Measurements from ENCODE around the gene WDFY1. TPM values are rescaled to one million over a fixed set of nuclear protein-coding genes. Genes with fewer than 3 reads are reported as not detected.

WDFY1 gene
- total and polyA plus RNA-seq, 8 donors: 5.5 to 25.9 (median 14.9) TPM

DNA sequence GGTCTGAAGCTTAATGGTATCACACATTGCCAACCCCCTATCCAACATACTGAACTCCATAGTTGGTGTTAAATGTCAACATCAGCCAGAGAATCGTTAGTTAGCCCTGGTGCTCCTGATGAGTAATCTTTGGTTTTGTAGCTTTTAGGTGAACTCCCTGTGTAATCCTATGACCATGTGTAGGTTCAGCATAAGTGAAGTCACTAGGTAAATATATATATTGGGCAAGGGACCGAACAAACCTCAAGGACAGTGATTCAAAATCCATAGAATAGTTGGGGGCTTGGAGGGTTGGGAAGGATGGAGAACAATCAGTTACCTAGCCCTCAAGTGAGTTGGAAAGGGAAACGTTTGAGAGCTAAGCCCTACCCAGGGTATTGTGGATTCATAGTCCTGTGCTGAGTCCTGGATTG, 91.7 kb downstream of the WDFY1 start:
- intact Hi-C loops (cut with DNase I): no loop called here
- Histone ChIP-seq H3K27ac (no peak overlapping the region), H3K4me1 (no peaks in the 10 kb centered on the region), H3K36me3 (no peaks in the 10 kb centered on the region), H3K27me3 (no peaks in the 10 kb centered on the region), H3K9me3 (no peaks in the 10 kb centered on the region), H3K4me3 (no peak overlapping the region)
- DNase-seq (no peak), FAIRE-seq (no peak), ATAC-seq (no peak)
- TF ChIP-seq, protein P1, sequence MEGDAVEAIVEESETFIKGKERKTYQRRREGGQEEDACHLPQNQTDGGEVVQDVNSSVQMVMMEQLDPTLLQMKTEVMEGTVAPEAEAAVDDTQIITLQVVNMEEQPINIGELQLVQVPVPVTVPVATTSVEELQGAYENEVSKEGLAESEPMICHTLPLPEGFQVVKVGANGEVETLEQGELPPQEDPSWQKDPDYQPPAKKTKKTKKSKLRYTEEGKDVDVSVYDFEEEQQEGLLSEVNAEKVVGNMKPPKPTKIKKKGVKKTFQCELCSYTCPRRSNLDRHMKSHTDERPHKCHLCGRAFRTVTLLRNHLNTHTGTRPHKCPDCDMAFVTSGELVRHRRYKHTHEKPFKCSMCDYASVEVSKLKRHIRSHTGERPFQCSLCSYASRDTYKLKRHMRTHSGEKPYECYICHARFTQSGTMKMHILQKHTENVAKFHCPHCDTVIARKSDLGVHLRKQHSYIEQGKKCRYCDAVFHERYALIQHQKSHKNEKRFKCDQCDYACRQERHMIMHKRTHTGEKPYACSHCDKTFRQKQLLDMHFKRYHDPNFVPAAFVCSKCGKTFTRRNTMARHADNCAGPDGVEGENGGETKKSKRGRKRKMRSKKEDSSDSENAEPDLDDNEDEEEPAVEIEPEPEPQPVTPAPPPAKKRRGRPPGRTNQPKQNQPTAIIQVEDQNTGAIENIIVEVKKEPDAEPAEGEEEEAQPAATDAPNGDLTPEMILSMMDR (IDR thresholded peaks at IDR 0.05): no peak
- WGBS, 2 donors: 80 to 81% methylated on average over 3 of the region's 3 CpGs

DNA sequence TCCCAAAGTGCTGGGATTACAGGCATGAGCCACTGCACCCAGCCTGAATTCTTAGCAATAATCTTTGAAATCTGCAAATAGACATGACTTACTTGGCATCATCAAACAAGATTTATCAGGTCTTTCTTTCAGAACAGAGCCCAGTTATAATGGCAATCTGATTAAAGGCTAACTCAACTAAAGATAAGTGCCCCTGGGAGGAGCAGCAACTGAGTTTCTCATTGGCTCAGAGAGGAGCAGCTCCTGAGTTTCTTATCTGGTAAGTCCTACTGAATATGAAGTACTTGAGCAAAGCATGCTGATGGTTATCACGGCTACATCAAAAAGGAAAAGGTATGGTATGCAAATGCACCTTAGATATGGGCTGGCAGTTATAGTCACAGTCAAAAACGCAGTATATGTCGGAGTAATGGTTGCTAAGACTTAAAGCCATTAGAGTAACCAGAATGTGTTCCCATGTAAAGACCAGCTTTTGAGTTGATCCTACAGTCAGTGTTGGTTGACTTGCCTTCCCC, 92.8 kb downstream of the WDFY1 start:
- 90 to 92% methylated on average over 3 of the region's 3 CpGs for WGBS, 2 donors
- no peak overlapping the region for H3K4me3 ChIP-seq
- no peak overlapping the region for H3K27ac ChIP-seq
- no peaks in the 10 kb centered on the region for H3K9me3 ChIP-seq
- no peaks in the 10 kb centered on the region for H3K4me1 ChIP-seq
- ATAC-seq: no peak
- DNase-seq: no peak
- TF ChIP-seq, protein P1 (IDR thresholded peaks at IDR 0.05): no peak
- no peaks in the 10 kb centered on the region for H3K36me3 ChIP-seq
- intact Hi-C loops (cut with DNase I): no loop called here
- FAIRE-seq: no peak
- no peaks in the 10 kb centered on the region for H3K27me3 ChIP-seq

DNA sequence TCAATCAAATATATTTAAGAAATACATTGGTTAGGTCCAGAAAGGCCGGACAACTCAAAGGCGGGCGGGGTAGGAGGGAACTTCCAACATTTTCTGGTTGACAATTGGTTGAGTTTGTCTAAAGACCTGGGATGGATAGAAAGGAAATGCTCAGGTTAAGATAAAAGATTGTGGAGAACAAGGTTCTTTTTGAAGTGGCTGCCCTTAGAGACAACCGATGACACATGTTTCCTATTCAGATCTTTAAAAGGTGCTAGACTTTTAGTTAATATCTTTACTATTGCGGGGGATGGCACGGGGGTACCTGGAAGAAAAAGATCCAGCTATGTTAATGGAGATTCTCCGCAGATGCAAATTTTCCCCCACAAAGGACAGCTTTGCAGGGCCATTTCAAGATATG, 97.7 kb downstream of the WDFY1 start:
- FAIRE-seq (no peak), DNase-seq (no peak), ATAC-seq (no peak)
- H3K9me3 ChIP-seq: no peaks in the 10 kb centered on the region
- H3K36me3 ChIP-seq: no peaks in the 10 kb centered on the region
- intact Hi-C loops (cut with DNase I): no loop called here
- 96 to 98% methylated on average over 7 of the region's 7 CpGs for WGBS, 2 donors
- no peaks in the 10 kb centered on the region for H3K4me1 ChIP-seq
- no peaks in the 10 kb centered on the region for H3K27me3 ChIP-seq
- no peak overlapping the region for H3K4me3 ChIP-seq
- H3K27ac ChIP-seq: no peak overlapping the region
- TF ChIP-seq, protein P1 (IDR thresholded peaks at IDR 0.05): no peak

DNA sequence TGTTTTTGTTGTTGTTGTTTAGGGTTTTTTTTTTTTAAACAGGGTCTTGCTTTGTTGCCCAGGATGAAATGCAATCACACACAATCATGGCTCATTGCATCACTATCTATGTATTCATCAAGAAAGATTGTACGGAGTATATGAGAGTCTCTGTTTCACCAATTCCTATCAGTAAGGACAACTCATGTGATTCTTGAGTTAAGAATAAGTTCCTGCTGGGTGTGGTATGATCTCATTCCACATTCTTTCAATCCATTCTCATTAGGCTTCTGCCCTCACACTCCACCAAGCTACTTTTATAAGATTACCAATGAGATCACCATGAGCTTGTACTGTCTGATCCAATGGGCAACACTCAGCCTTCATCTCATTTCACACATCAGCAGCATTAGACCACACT, 98.6 kb downstream of the WDFY1 start:
- no peak overlapping the region for H3K4me3 ChIP-seq
- DNase-seq (no peak), FAIRE-seq (no peak), ATAC-seq (peak in 1 of 4 donors; percentile 21)
- no peaks in the 10 kb centered on the region for H3K27me3 ChIP-seq
- H3K27ac ChIP-seq: no peak overlapping the region
- H3K36me3 ChIP-seq: no peaks in the 10 kb centered on the region
- no peaks in the 10 kb centered on the region for H3K9me3 ChIP-seq
- intact Hi-C loops (cut with DNase I): no loop called here
- H3K4me1 ChIP-seq: no peaks in the 10 kb centered on the region
- TF ChIP-seq, protein P1 (IDR thresholded peaks at IDR 0.05): no peak
- WGBS, 2 donors: 84 to 87% methylated on average over 1 of the region's 1 CpG

DNA sequence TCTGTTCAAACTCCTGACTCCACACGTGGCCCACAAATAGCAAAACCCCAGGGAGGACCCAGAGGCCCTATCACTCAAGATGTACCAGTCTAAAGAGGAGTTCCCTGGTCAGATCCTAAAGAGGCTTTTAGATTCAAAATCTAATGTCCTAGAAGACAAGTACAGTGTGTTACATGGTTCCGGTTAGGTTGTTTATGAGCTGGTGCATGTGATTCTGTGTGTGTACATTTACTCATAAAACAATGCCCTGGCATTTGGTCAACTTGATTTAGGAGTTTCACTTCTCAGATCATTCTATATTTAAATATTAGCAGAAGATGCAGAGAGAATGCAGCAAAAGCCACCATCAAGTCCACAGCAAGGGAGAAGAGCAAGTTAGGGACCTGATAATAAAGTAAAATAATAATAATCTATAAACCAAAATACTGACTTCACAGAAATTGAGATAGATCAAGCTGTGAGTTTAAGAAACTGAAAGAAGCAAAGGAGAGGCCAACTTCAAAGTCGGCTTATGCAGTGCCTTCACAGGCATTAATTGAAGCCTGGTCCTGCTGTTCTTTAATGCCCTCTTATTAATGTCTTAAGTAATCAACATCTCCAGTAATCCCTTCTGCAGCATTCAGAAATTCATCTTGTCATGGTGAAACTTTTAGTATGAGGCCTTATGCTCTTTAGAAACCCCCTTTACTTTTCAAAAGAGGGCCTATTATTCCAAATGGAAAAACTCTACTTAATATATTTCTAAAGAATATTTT, 103.5 kb downstream of the WDFY1 start:
- no peak for FAIRE-seq
- H3K27me3 ChIP-seq: no peaks in the 10 kb centered on the region
- peaks cover 0 to 1% (median 0%) of the 10 kb centered on the region in 3 donors for H3K4me1 ChIP-seq
- DNase-seq: no peak
- H3K36me3 ChIP-seq: no peaks in the 10 kb centered on the region
- intact Hi-C loops (cut with DNase I): no loop called here
- 80 to 88% methylated on average over 3 of the region's 3 CpGs for WGBS, 2 donors
- no peak for ATAC-seq
- H3K27ac ChIP-seq: no peak overlapping the region
- H3K4me3 ChIP-seq: no peak overlapping the region
- TF ChIP-seq, protein P1 (IDR thresholded peaks at IDR 0.05): no peak
- H3K9me3 ChIP-seq: no peaks in the 10 kb centered on the region
